ACC112 (cell line): ENCODE data around the gene DHRSX.
A peak's percentile ranks its signal among the peaks of the same experiment; 100 is the strongest.

Experiments
- H2AFZ ChIP-seq: fragments of 200-600 bp; sonication (generic); one replicate; pipeline ENCODE4 v1.6.0; 2017; ENCODE audit warnings: antibody characterized with exemption, low read length; ENCODE audit not compliant: unreplicated experiment
- H3K27ac ChIP-seq: fragments of 200-600 bp; sonication (generic); 2 replicates; pipeline ENCODE4 v1.5.1; 2014; ENCODE audit warnings: low read depth, mild to moderate bottlenecking, antibody characterized with exemption, low read length, moderate library complexity
- H3K27me3 ChIP-seq: fragments of 200-600 bp; sonication (generic); 2 replicates; pipeline ENCODE4 v1.6.1; 2014; ENCODE audit warnings: mild to moderate bottlenecking, antibody characterized with exemption, low read length, moderate library complexity, mixed read lengths; ENCODE audit not compliant: insufficient read depth
- H3K36me3 ChIP-seq: fragments of 200-600 bp; sonication (generic); 2 replicates; pipeline ENCODE4 v1.6.1; 2016; ENCODE audit warnings: mild to moderate bottlenecking, antibody characterized with exemption, low read length, moderate library complexity, mixed read lengths; ENCODE audit not compliant: insufficient read depth
- H3K4me1 ChIP-seq: fragments of 200-600 bp; sonication (generic); one replicate; pipeline ENCODE4 v1.6.1; 2016; ENCODE audit warnings: low read length, mixed read lengths; ENCODE audit not compliant: insufficient read depth, unreplicated experiment, control insufficient read depth
- H3K4me3 ChIP-seq: fragments of 200-600 bp; sonication (generic); 2 replicates; pipeline ENCODE4 v1.5.1; 2014; ENCODE audit warnings: mild to moderate bottlenecking, low read depth, low read length
- H3K79me2 ChIP-seq: fragments of 200-600 bp; sonication (generic); one replicate; pipeline ENCODE4 v1.6.0; 2016; ENCODE audit warnings: low read length; ENCODE audit not compliant: control insufficient read depth, unreplicated experiment, insufficient read depth

Gene DHRSX

GRCh38 chrX:2504706-2505332 lies 4.0 kb upstream of the DHRSX start:
- H2AFZ ChIP-seq, result no peak overlapping the region
- no peaks in the 10 kb centered on the region for H3K36me3 ChIP-seq
- H3K79me2 ChIP-seq, result peaks cover 6% of the 10 kb centered on the region
- H3K4me1 ChIP-seq, result no peaks in the 10 kb centered on the region
- H3K27me3 ChIP-seq, result no peaks in the 10 kb centered on the region
- H3K4me3 ChIP-seq, result no peak overlapping the region
- H3K27ac ChIP-seq, result no peak overlapping the region

DNA sequence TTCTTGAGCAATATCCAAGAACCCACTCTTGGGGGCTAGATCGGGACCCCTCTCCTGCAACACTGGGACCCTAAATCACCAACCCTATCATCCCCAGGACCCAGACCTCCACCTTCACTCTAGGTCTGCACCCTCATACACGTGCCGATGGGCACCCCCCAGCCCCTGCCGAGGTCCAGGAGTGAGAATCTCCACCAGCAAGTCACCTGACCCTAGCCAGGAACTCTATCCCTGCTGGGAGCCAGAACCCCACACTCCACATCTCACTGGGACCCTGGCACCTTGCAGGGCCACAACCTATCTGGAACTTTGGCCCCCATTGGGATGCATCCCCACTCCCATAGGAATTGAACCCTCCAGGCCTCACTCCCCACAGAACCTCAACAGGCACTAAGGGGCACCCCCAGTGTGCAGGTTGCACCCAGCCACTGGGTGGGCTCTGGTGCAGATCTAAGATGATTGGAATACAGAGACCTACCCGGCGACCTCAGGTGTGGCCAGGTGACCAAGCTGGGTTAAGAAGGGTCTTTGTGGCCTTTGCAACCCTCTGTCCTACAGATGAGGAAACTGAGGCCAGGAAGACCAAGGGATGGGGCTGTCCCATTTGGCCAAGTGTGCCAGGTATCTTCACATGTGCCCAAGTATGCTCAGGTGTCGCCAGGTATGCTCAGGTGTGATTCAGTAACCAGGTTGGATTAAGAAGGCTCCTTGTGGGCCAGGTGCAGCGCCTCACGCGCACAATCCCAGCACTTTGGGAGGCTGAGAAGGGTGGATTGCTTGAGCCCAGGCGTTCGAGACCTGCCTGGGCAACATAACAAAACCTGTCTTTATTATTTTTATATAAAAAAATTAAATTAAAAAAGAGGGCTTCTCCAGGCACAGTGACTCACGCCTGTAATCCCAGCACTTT lies 3.1 kb upstream of the DHRSX start:
- peaks cover 10% of the 10 kb centered on the region for H3K4me1 ChIP-seq
- H2AFZ ChIP-seq, result no peak overlapping the region
- peaks cover 15% of the 10 kb centered on the region for H3K79me2 ChIP-seq
- H3K27ac ChIP-seq, result no peak overlapping the region
- no peak overlapping the region for H3K4me3 ChIP-seq
- no peaks in the 10 kb centered on the region for H3K36me3 ChIP-seq
- no peaks in the 10 kb centered on the region for H3K27me3 ChIP-seq

DNA sequence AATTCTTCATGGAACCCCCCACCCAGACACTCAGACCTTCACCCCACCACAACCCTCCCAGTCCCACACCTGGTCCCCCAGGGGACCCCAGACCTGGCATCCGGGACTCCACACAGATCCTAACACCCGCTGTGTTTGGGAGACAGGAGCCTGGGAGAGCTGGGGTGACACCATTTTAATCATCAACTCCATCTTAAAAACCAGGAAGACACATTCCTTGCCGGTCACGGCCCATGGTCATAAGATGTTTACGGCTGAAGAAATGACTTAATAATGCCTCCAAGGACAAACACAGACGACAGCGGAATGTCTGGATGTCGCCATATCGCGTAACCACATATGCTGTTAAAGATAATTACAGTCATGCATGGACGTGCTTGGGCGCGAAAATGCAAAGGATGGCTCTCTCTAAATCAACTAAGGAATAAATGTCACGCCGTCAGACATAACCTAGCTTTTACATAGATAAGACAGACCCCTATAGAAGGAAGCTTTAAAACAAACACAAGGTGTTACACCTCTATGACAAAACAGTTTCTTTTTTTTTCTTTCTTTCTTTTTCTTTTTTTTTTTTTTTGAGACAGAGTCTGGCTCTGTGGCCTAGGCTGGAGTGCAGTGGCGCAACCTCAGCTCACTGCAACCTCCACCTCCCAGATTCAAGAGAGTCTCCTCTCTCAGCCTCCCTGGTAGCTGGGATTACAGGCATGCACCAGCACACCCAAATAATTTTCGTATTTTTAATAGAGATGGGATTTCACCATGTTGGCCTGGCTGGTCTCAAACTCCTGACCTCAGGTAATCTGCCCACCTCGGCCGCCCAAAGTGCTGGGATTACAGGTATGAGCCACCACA lies 2.1 kb upstream of the DHRSX start:
- no peaks in the 10 kb centered on the region for H3K27me3 ChIP-seq
- peaks cover 19% of the 10 kb centered on the region for H3K4me1 ChIP-seq
- H3K27ac ChIP-seq, result no peak overlapping the region
- no peak overlapping the region for H3K4me3 ChIP-seq
- H2AFZ ChIP-seq, result no peak overlapping the region
- H3K79me2 ChIP-seq, result peaks cover 25% of the 10 kb centered on the region
- H3K36me3 ChIP-seq, result peaks cover under 1% of the 10 kb centered on the region; the same call in 1 of the 2 replicates

DNA sequence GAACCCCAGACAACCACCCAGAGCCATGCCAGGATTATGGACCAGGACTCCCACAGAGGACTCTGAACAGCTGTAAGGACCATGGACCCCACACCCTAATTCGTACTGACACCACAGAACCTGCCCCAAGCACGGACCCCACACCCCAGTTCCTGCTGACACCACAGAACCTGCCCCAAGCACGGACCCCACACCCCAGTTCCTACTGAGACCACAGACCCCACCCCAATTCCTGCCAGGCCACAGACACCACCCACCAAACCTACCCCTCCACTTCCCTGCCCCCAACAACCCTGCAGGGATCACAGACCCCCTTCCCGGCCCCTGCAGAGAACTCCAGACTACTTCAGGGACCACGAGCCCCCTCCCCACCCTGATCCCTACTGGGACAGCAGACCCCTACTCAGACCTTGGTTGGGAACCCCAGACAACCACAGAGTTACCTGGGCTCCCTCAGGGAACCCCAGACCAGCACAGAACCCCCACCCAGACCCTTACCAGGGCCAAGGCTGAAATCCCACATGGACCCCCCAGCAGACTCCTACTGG lies 1.4 kb upstream of the DHRSX start:
- no peaks in the 10 kb centered on the region for H3K27me3 ChIP-seq
- no peak overlapping the region for H3K27ac ChIP-seq
- no peak overlapping the region for H2AFZ ChIP-seq
- no peak overlapping the region for H3K4me3 ChIP-seq
- peaks cover 26% of the 10 kb centered on the region for H3K4me1 ChIP-seq
- peaks cover 3% of the 10 kb centered on the region; the same call in 1 of the 2 replicates for H3K36me3 ChIP-seq
- H3K79me2 ChIP-seq, result peaks cover 32% of the 10 kb centered on the region

DNA sequence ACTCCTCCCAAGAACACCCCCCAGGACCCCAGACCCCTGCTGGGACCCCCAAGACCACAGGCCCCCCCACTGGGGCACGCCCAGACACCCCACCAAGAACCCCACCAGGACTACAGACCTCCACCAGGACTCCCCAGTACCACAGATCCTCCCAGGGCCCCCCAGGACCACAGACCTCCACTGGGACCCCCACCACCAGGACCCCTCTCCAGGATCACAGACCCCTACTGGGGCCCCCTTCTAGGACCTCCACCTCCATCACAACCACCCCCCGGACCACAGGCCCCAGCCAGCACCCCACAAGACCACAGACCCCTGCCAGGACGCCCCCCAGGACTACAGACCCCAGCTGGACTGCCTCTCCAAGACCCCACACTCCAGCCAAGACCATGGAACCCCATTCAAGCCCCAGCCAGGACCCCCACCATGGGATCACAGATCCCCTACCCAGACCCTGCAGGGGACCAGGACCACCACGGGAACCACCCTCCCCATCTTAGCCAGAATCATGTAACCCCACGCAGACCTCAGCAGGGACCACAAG lies 855 bp upstream of the DHRSX start:
- Histone ChIP-seq H3K4me3 (no peak overlapping the region), H3K27me3 (no peaks in the 10 kb centered on the region), H3K36me3 (peaks cover 3% of the 10 kb centered on the region; the same call in 1 of the 2 replicates), H3K79me2 (peaks cover 36% of the 10 kb centered on the region), H3K27ac (no peak overlapping the region), H3K4me1 (peaks cover 26% of the 10 kb centered on the region), H2AFZ (no peak overlapping the region)

- Histone ChIP-seq H3K36me3 (peaks cover 10% of the 10 kb centered on the region), H3K4me1 (peaks cover 26% of the 10 kb centered on the region), H3K27ac (peak overlapping the region; percentile 21; the same call in 1 of the 2 replicates), H3K4me3 (peak overlapping the region; percentile 98), H3K27me3 (no peaks in the 10 kb centered on the region), H2AFZ (peak overlapping the region; percentile 99), H3K79me2 (peaks cover 49% of the 10 kb centered on the region)
These were observed 529 bp downstream of the DHRSX start for GRCh38 chrX:2500091-2500802.

GRCh38 chrX:2499507-2499906 lies 1.3 kb downstream of the DHRSX start:
- peaks cover 26% of the 10 kb centered on the region for H3K4me1 ChIP-seq
- no peak overlapping the region for H2AFZ ChIP-seq
- peaks cover 50% of the 10 kb centered on the region for H3K79me2 ChIP-seq
- H3K36me3 ChIP-seq, result peaks cover 10% of the 10 kb centered on the region
- H3K27me3 ChIP-seq, result no peaks in the 10 kb centered on the region
- peak overlapping the region; percentile 36; the same call in 1 of the 2 replicates for H3K27ac ChIP-seq
- H3K4me3 ChIP-seq, result peak overlapping the region; percentile 98

GRCh38 chrX:2498781-2499302 lies 1.9 kb downstream of the DHRSX start:
- Histone ChIP-seq H3K4me3 (peak overlapping the region; percentile 98), H3K4me1 (peaks cover 26% of the 10 kb centered on the region), H3K27me3 (no peaks in the 10 kb centered on the region), H3K27ac (peak overlapping the region; percentile 36; the same call in 1 of the 2 replicates), H3K79me2 (peaks cover 53% of the 10 kb centered on the region), H2AFZ (peak overlapping the region; percentile 18), H3K36me3 (peaks cover 10% of the 10 kb centered on the region)

DNA sequence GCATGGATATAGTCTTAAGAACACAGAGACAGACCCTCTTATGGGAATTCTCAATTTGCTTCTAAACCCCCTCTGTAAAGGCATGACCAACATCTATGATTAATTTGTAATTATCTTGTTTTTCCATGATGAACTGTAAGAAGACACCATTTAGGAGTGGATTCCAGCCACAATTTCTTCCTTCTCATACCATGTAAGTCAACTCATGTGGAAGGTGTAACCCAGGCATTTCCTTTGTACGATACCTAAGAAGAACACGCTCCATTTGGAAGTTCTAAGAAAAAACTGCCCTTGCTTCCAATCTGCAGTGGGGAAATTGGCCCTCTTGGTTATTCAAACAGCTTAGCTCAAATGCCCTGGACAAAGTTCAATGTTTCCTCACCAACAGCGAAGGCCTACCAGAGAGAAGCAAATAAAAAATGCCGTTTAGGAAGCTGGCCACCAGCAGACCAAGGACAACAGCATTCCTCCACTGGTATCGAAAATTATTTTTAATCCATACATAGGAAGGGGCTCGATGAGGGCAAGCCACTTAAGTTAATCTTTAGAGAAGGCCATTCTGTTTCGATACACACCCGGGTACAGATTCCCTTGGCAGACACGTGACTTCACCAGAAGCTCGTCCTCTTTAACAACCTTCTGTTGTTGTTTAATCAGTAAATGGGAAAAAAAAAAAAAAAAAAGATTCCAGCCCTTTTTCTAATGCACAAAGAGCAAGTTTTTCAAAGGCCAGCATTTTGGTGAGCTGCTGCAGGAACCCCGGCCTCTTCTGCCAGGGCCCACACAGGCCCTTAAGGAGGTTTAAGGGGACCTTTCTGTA lies 2.6 kb downstream of the DHRSX start:
- peaks cover 57% of the 10 kb centered on the region for H3K79me2 ChIP-seq
- H2AFZ ChIP-seq, result peak overlapping the region; percentile 18
- H3K36me3 ChIP-seq, result peaks cover 10% of the 10 kb centered on the region
- H3K27me3 ChIP-seq, result no peaks in the 10 kb centered on the region
- H3K4me3 ChIP-seq, result peak overlapping the region; percentile 98
- H3K4me1 ChIP-seq, result peaks cover 26% of the 10 kb centered on the region
- peak overlapping the region; percentile 36; the same call in 1 of the 2 replicates for H3K27ac ChIP-seq
